Heart left ventricle (tissue), 16 donors: ENCODE results near the gene RPS6KA2. TPM values are rescaled to one million over a fixed set of nuclear protein-coding genes. Genes with fewer than 3 reads are reported as not detected.

Experiments used
- ATAC-seq, 4 donors: fragments of 200-7000 bp; cut with Tn5 transposase; one replicate each; pipeline ENCODE4 v1.9.1; 2020 to 2022; ENCODE audit warnings: moderate library complexity in 4 of 4, mild to moderate bottlenecking in 3 of 4, moderate number of reproducible peaks in 1 of 4
- DNase-seq, 5 donors: peaks; one replicate each; pipeline ENCODE4 v3.0.0-alpha.2; 2020
- H3K27ac ChIP-seq, 12 donors: fragments of 200-600 bp; sonication (generic) in 4 of 12; one replicate each; pipeline versions ENCODE4 v1.5.0 to v1.8.0; 2016 to 2022; ENCODE audit warnings: mild to moderate bottlenecking in 2 of 12
- H3K27me3 ChIP-seq, 9 donors: fragments of 200-600 bp; sonication (generic) in 2 of 9; one replicate each; pipeline versions ENCODE4 v1.5.1 to v1.8.0; 2016 to 2022; ENCODE audit warnings: mild to moderate bottlenecking in 3 of 9
- H3K36me3 ChIP-seq, 9 donors: fragments of 200-600 bp; sonication (generic) in 2 of 9; one replicate each; pipeline versions ENCODE4 v1.5.0 to v1.8.0; 2018 to 2022; ENCODE audit warnings: mild to moderate bottlenecking in 2 of 9
- H3K4me1 ChIP-seq, 12 donors: fragments of 200-600 bp; sonication (generic) in 4 of 12; one replicate each; pipeline versions ENCODE4 v1.5.0 to v1.8.0; 2016 to 2022; ENCODE audit warnings: mild to moderate bottlenecking in 3 of 12
- H3K4me3 ChIP-seq, 12 donors: fragments of 200-600 bp; sonication (generic) in 4 of 12; one replicate each; pipeline versions ENCODE4 v1.5.0 to v1.8.0; 2017 to 2022; ENCODE audit warnings: mild to moderate bottlenecking in 9 of 12, moderate library complexity in 4 of 12
- H3K9me3 ChIP-seq, 12 donors: fragments of 200-600 bp; sonication (generic) in 4 of 12; one replicate each; pipeline versions ENCODE4 v1.5.0 to v1.8.0; 2016 to 2022; ENCODE audit warnings: mild to moderate bottlenecking in 1 of 12
- POLR2A ChIP-seq, 2 donors: fragments of 450-650 bp; IDR thresholded peaks; one replicate each; pipeline ENCODE4 v1.6.1; 2017; ENCODE audit warnings: antibody characterized with exemption in 2 of 2, mild to moderate bottlenecking in 2 of 2, moderate library complexity in 2 of 2
- WGBS, 4 donors: extraction: QIAGEN DNeasy Blood & Tissue Kit in 2 of 4; methylation state at CpG; one replicate each; pipeline versions ENCODE4 v1.1.5 to v1.1.7; 2013 to 2018; 5-methylcytosine and 5-hydroxymethylcytosine counted together
- intact Hi-C, 10 donors: fragments of 100-400 bp; cut with DNase I; formaldehyde crosslinking; loops; one replicate each; pipeline versions ENCODE4 v1.11.1 to v1.14.2; 2022
- polyA plus RNA-seq, 2 donors: library from polyadenylated mRNA; stranded (reverse); fragments of 200-250 nt; gene quantifications; one replicate each; pipeline ENCODE4 v1.2.3, GENCODE V29; 2013
- total RNA-seq, 9 donors: library from RNA; depleted of rRNA in 2 of 9; stranded (reverse); fragments of >200 nt in 2 of 9; fragmentation: NEBNext Ultra II Directional in 3 of 9; extraction: Animal tissue kit (Norgen Biotek cat#: 25700) in 3 of 9; gene quantifications; one replicate each; pipeline versions ENCODE4 v1.1.0 to v1.2.4, GENCODE V29; 2016 to 2023
- TF ChIP-seq, protein P1 (sequence below), 12 donors: fragments of 200-600 bp; sonication (generic) in 4 of 12; IDR thresholded peaks; one replicate each; pipeline versions ENCODE4 v1.5.0 to v1.8.0; 2018 to 2022; ENCODE audit warnings: antibody characterized with exemption in 12 of 12, mild to moderate bottlenecking in 5 of 12
- donor health status: ischemic (EF 13 %, LVEDD 7.1; RV severe dilation, severe dysfunction).
- donor health status: healthy with polysubstance abuse.
- donor health status: DM: no; HTN: yes; CAD: no.
- donor health status: DM: no; HTN: no; CAD: no.
- donor health status: ischemic (EF 25% LVEDD 6.9; RV normal size, moderate dysfunction).
- donor health status: ischemic (EF 25% LVEDD 5.7; RV mildly dilated, moderate dysfunction).
- donor health status: healthy.
- donor health status: DM: yes; HTN: yes; CAD: no.
- donor health status: ischemic (EF 35%, LVEDD 5.7; RV mildly dilated, moderate dysfunction).
- donor health status: nonischemic (EF 11% LVEDD 7.7; RV severe dilation, severe dysfunction).
- donor health status: DM: yes; HTN: yes; CAD: no.
- donor health status: PGD.
- donor health status: ischemic (EF 29% LVEDD 5.4; RV normal size, mild dysfunction).
- donor health status: nonischemic (EF 23%, LVEDD 6.1; RV moderate dilation, normal function).

RPS6KA2 gene
- total and polyA plus RNA-seq, 11 donors, result 23.0 to 171 (median 91.6) TPM

DNA sequence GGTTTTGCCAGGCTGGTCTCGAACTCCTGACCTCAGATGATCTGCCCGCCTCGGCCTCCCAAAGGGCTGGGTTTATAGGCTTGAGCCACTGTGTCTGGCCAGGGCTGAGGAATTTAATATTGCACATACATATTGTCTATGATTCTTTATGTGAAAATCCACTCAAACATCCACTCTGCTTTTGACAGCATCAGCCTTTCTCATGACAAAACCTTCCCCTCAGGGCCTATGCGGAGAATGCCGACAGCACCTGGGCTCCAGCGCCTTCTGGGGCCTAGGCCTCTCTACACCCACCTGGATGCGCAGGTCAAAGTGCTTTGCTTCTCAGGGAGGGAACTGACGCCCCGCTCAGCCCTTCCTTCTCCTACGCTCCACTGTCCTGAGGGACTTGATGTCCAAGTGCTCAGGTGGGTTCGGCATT is 46.0 kb downstream of the RPS6KA2 start:
- DNase-seq, result no peak
- no peak overlapping the region for H3K27ac ChIP-seq
- no peaks in the 10 kb centered on the region for H3K36me3 ChIP-seq

DNA sequence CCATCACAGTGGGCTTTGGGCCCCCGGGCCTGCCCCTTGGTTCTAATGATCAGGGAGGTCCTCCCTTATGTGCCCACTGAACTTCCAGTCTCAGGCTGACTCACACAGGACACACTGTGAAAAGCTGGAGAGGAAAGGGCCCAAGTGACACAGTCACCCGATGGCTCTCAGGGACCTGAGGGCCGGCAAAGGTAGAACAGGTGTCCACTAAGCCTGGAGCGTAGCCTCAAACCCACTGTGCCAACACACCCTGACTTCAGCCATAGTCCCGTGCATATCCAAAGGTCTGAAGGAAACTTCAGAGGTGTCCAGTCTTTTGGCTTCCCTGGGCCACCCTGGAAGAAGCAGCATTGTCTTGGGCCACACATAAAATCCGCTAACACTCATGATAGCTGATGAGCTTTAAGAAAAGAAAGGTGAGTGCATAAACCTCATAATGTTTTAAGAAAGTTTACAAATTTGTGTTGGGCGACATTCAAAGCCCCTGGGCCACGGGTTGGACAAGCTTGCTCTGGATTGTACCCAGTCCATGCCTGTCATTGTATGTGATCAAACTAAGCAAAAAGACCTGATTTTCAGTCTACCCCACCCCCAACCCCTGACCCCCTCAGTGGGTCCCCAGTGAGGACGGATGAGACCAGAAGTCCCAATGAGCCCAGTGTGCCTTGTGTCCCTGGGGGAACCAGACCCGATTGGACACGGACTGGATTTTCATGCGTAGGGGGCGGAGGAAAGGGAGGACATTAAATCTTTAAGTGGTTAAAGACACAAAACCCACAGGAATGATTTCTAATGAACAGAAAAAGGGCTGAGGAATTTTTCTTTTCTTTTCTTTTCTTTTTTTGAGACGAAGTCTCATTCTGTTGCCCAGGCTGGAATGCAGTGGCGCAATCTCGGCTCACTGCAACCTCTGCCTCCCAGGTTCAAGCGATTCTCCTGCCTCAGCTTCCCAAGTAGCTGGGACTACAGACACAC is 46.7 kb downstream of the RPS6KA2 start:
- Histone ChIP-seq H3K36me3 (no peaks in the 10 kb centered on the region), H3K9me3 (peaks cover 0 to 12% (median 0%) of the 10 kb centered on the region in 12 donors), H3K27me3 (no peaks in the 10 kb centered on the region), H3K27ac (no peak overlapping the region), H3K4me3 (no peak overlapping the region), H3K4me1 (peaks cover 0 to 20% (median 6%) of the 10 kb centered on the region in 12 donors)
- DNase-seq, result no peak
- ATAC-seq, result no peak
- 90 to 91% (median 91%) methylated on average over 17 of the region's 17 CpGs for WGBS, 4 donors
- intact Hi-C loops, result no loop called here
- TF ChIP-seq, protein P1, sequence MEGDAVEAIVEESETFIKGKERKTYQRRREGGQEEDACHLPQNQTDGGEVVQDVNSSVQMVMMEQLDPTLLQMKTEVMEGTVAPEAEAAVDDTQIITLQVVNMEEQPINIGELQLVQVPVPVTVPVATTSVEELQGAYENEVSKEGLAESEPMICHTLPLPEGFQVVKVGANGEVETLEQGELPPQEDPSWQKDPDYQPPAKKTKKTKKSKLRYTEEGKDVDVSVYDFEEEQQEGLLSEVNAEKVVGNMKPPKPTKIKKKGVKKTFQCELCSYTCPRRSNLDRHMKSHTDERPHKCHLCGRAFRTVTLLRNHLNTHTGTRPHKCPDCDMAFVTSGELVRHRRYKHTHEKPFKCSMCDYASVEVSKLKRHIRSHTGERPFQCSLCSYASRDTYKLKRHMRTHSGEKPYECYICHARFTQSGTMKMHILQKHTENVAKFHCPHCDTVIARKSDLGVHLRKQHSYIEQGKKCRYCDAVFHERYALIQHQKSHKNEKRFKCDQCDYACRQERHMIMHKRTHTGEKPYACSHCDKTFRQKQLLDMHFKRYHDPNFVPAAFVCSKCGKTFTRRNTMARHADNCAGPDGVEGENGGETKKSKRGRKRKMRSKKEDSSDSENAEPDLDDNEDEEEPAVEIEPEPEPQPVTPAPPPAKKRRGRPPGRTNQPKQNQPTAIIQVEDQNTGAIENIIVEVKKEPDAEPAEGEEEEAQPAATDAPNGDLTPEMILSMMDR (IDR thresholded peaks at IDR 0.05), result no peak
- no peak for TF ChIP-seq POLR2A (IDR thresholded peaks at IDR 0.05)

More for the DNA sequence above, 46.0 kb downstream of the RPS6KA2 start:
- intact Hi-C loops, result no loop called here
- peaks cover 0 to 14% (median under 1%) of the 10 kb centered on the region in 12 donors for H3K4me1 ChIP-seq
- no peak for ATAC-seq
- H3K9me3 ChIP-seq, result peaks cover 0 to 10% (median 0%) of the 10 kb centered on the region in 12 donors
- 90 to 100% (median 94%) methylated on average over 11 of the region's 11 CpGs for WGBS, 4 donors
- no peak overlapping the region for H3K4me3 ChIP-seq
- H3K27me3 ChIP-seq, result no peaks in the 10 kb centered on the region
- TF ChIP-seq, protein P1 (IDR thresholded peaks at IDR 0.05), result no peak
- TF ChIP-seq POLR2A (IDR thresholded peaks at IDR 0.05), result no peak

DNA sequence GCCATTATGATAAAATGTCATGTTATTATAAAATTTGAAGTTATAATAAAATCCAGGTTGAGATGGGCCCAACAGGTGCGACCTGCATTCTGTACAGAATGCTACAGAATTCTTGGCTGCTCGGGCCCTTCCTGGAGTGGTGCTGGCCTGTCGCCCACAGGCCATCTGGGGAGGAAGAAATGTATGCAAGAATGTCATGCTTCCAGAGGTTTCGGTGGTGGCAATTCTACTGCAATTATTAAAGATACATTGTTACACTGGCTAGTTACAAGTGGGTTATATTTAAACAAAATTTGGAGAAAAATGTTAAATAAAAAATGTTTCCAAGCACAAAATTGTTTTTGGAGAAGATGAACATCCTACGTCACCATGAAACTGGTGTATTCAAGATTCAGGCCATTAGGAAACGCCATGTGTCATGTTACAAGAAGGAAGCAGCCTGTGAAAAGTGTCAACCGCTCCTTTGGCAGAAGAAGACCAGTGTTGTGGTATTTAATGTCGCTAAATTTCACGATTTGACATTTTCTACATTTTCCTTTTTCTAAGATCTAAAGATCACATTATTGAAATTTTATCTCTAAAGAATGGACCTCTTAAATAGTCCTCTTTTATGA is 47.7 kb downstream of the RPS6KA2 start:
- intact Hi-C loops, result loop anchor here in 2 of 10 donors (5.0 kb wide), 2 partner anchors 33 to 48 kb away; partner anchors contain the start of gene RPS6KA2 (in 2 of the 2)
- H3K27ac ChIP-seq, result no peak overlapping the region

More for the DNA sequence above, 47.7 kb downstream of the RPS6KA2 start:
- WGBS, 4 donors, result 57 to 67% (median 62%) methylated on average over 9 of the region's 9 CpGs
- H3K4me3 ChIP-seq, result no peak overlapping the region
- no peaks in the 10 kb centered on the region for H3K36me3 ChIP-seq
- no peak for ATAC-seq
- DNase-seq, result no peak
- H3K9me3 ChIP-seq, result peaks cover 0 to 12% (median 0%) of the 10 kb centered on the region in 12 donors
- no peak for TF ChIP-seq POLR2A (IDR thresholded peaks at IDR 0.05)
- TF ChIP-seq, protein P1 (IDR thresholded peaks at IDR 0.05), result no peak
- no peaks in the 10 kb centered on the region for H3K27me3 ChIP-seq
- H3K4me1 ChIP-seq, result peaks cover 0 to 26% (median 9%) of the 10 kb centered on the region in 12 donors
